B cell (primary cell): ENCODE results near the gene C12orf54. TPM values are rescaled to one million over a fixed set of nuclear protein-coding genes. Genes with fewer than 3 reads are reported as not detected.
"Not testable (repeated sequence)": the region's sequence is repeated elsewhere in the genome, so short reads cannot be mapped to it uniquely, and the experiment has no call there.

Experiments used
- ATAC-seq: fragments of 200-7000 bp; cut with Tn5 transposase; one replicate; pipeline ENCODE4 v1.10.0; 2021; ENCODE audit warnings: low read depth, mild to moderate bottlenecking, moderate number of reproducible peaks, moderate library complexity
- CTCF ChIA-PET: fragments of 350-600 bp; sonication (Branson Sonifier 250); formaldehyde crosslinking; loops from one replicate; lab custom pipeline; 2021; ENCODE audit warnings: antibody characterized with exemption, inconsistent platforms; lab: Charles Lee
- POLR2A ChIA-PET: fragments of 350-600 bp; sonication (Branson Sonifier 250); formaldehyde crosslinking; loops from one replicate; lab custom pipeline; 2021; ENCODE audit warnings: antibody characterized with exemption; lab: Charles Lee
- DNase-seq: peaks from one replicate; pipeline ENCODE4 v3.0.0; 2013
- H2AFZ ChIP-seq: 2 replicates; pipeline ENCODE4 v1.6.1; 2012; ENCODE audit warnings: mild to moderate bottlenecking, low read depth, low read length; ENCODE audit not compliant: insufficient read depth, poor library complexity, severe bottlenecking
- H3K27ac ChIP-seq, 2 donors: 1 replicate in 1 of 2; 2 replicates in 1 of 2; pipeline ENCODE4 v1.5.1; 2012 to 2013; ENCODE audit warnings: low read length in 2 of 2, mild to moderate bottlenecking in 2 of 2, moderate library complexity in 1 of 2
- H3K27me3 ChIP-seq, 4 experiments: fragments of 200-600 bp in 1 of 4; sonication (generic) in 1 of 4; replicated peaks in 1 of 4; 1 replicate in 2 of 4; 2 replicates in 2 of 4; pipeline versions ENCODE4 v1.6.1 to v1.7.0; 2013 to 2016; ENCODE audit warnings: low read length in 3 of 4, mild to moderate bottlenecking in 2 of 4, mixed read lengths in 1 of 4, moderate library complexity in 1 of 4; ENCODE audit not compliant: insufficient read depth in 4 of 4, control insufficient read depth in 3 of 4; ENCODE audit errors: control extremely low read depth in 1 of 4
- H3K36me3 ChIP-seq, 2 experiments: replicated peaks in 1 of 2; 1 replicate in 1 of 2; 2 replicates in 1 of 2; pipeline versions ENCODE4 v1.6.1 to v1.7.1; 2013; ENCODE audit warnings: low read length in 1 of 2; ENCODE audit not compliant: insufficient read depth in 2 of 2, control insufficient read depth in 1 of 2; ENCODE audit errors: control extremely low read depth in 1 of 2, extremely low read depth in 1 of 2
- H3K4me1 ChIP-seq, 2 donors: fragments of 200-600 bp in 1 of 2; sonication (generic) in 1 of 2; 1 replicate in 1 of 2; 2 replicates in 1 of 2; pipeline versions ENCODE4 v1.5.1 to v1.6.1; 2013 to 2017; ENCODE audit warnings: low read length in 2 of 2; ENCODE audit not compliant: control insufficient read depth in 2 of 2, insufficient read depth in 2 of 2
- H3K4me2 ChIP-seq: replicated peaks from 2 replicates; pipeline ENCODE3; 2012; ENCODE audit warnings: mild to moderate bottlenecking, low read depth, low read length; ENCODE audit not compliant: poor library complexity, severe bottlenecking
- H3K4me3 ChIP-seq, 5 experiments: fragments of 200-600 bp in 1 of 5; sonication (generic) in 1 of 5; 1 replicate in 3 of 5; 2 replicates in 2 of 5; pipeline versions ENCODE4 v1.5.1 to v1.7.0; 2011 to 2016; ENCODE audit warnings: low read length in 4 of 5, mild to moderate bottlenecking in 4 of 5, low read depth in 2 of 5, control low read depth in 1 of 5, moderate library complexity in 1 of 5; ENCODE audit not compliant: insufficient read depth in 1 of 5; ENCODE audit errors: control extremely low read depth in 1 of 5, extremely low read depth in 1 of 5
- H3K79me2 ChIP-seq: fragments of 200-600 bp; sonication (generic); one replicate; pipeline ENCODE4 v1.6.0; 2016; ENCODE audit warnings: low read length; ENCODE audit not compliant: control insufficient read depth, insufficient read depth
- H3K9ac ChIP-seq: fragments of 200-600 bp; sonication (generic); 2 replicates; pipeline ENCODE4 v1.6.1; 2017; ENCODE audit warnings: mild to moderate bottlenecking, low read length, moderate library complexity
- H3K9me3 ChIP-seq, 3 donors: one replicate each; pipeline versions ENCODE4 v1.6.1 to v1.7.1; 2013; ENCODE audit warnings: low read length in 2 of 3; ENCODE audit not compliant: control insufficient read depth in 2 of 3, insufficient read depth in 1 of 3; ENCODE audit errors: control extremely low read depth in 1 of 3
- H4K20me1 ChIP-seq: 2 replicates; pipeline ENCODE4 v1.6.0; 2012; ENCODE audit warnings: mild to moderate bottlenecking, low read length; ENCODE audit not compliant: insufficient read depth, control insufficient read depth, poor library complexity, severe bottlenecking
- H3K27ac Mint-ChIP-seq: one replicate; pipeline ENCODE4 v1.8.0; 2021; ENCODE audit warnings: mixed read lengths
- H3K27me3 Mint-ChIP-seq: one replicate; pipeline ENCODE4 v1.8.0; 2021; ENCODE audit warnings: mixed read lengths
- H3K4me1 Mint-ChIP-seq: one replicate; pipeline ENCODE4 v1.8.0; 2021; ENCODE audit warnings: mixed read lengths
- H3K4me3 Mint-ChIP-seq: one replicate; pipeline ENCODE4 v1.8.0; 2021; ENCODE audit warnings: mixed read lengths
- H3K9me3 Mint-ChIP-seq: one replicate; pipeline ENCODE4 v1.8.0; 2022; ENCODE audit warnings: mixed read lengths; ENCODE audit not compliant: insufficient read depth
- EZH2 ChIP-seq: IDR thresholded peaks from 2 replicates; pipeline ENCODE4 v1.6.1; 2012; ENCODE audit warnings: borderline replicate concordance, low read depth, mild to moderate bottlenecking, moderate library complexity, low read length; ENCODE audit not compliant: insufficient read depth, poor library complexity, severe bottlenecking
- WGBS: methylation state at CpG from one replicate; pipeline ENCODE4 v1.1.5; 2013; ENCODE audit warnings: missing lambda C conversion rate; ENCODE audit not compliant: insufficient coverage; 5-methylcytosine and 5-hydroxymethylcytosine counted together
- intact Hi-C: fragments of 100-400 bp; cut with micrococcal nuclease; formaldehyde crosslinking; loops from one replicate; pipeline ENCODE4 v1.10.0; 2022
- polyA plus RNA-seq: library from polyadenylated mRNA; depleted of rRNA; stranded (reverse); fragments of >200 nt; gene quantifications from 2 replicates; pipeline ENCODE4 v1.2.3, GENCODE V29; 2012
- total RNA-seq, 2 donors: library from RNA; stranded (reverse); fragments of 120-200 nt in 1 of 2; gene quantifications; 1 replicate in 1 of 2; 2 replicates in 1 of 2; pipeline versions ENCODE4 v1.2.3 to v1.2.4, GENCODE V29; 2013 to 2022
- TF ChIP-seq, protein P1 (sequence below): fragments of 200-600 bp; IDR thresholded peaks from one replicate; pipeline ENCODE4 v1.8.0; 2022; ENCODE audit warnings: antibody characterized with exemption, mild to moderate bottlenecking

C12orf54 gene
- total and polyA plus RNA-seq, 2 donors (not counting 1 experiment from before 2014, with no cell fraction given), result not detected

DNA sequence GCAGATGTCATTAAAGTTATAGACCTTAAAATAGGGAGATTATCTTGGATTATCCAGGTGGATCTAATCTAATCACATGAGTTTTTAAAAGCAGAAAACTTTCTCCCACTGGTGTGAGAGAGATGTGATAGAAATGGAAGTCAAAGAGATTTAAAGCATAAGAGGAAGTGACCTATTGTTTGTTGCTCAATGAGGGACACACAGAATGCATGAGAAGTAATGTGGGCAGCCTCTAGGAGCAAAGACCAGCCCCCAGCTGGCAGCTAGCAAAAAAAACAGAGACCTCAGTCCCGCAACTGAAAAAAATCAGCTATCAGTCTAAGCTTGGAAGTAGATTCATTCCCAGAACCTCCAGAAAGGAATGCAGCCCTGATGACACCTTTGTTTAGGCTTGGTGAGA is 34.5 kb upstream of the C12orf54 start:
- H3K9me3 ChIP-seq, result no peaks in the 10 kb centered on the region
- no peak overlapping the region for H3K4me3 Mint-ChIP-seq
- H3K4me1 Mint-ChIP-seq, result no peaks in the 10 kb centered on the region
- H3K9me3 Mint-ChIP-seq, result peaks cover 6% of the 10 kb centered on the region
- no peak overlapping the region for H2AFZ ChIP-seq
- H3K27me3 Mint-ChIP-seq, result peaks cover 27% of the 10 kb centered on the region
- no peak overlapping the region for H3K9ac ChIP-seq
- H3K4me1 ChIP-seq, result no peaks in the 10 kb centered on the region
- H3K4me3 ChIP-seq, result no peak overlapping the region
- H3K36me3 ChIP-seq, result no peaks in the 10 kb centered on the region
- intact Hi-C loops, result no loop called here
- peaks cover 0 to 5% (median 0%) of the 10 kb centered on the region in 4 experiments for H3K27me3 ChIP-seq
- no peak overlapping the region for H3K4me2 ChIP-seq
- no peaks in the 10 kb centered on the region for H3K79me2 ChIP-seq
- no peak overlapping the region for H3K27ac Mint-ChIP-seq
- no peaks in the 10 kb centered on the region for H4K20me1 ChIP-seq
- WGBS, result no CpG with 5 or more reads among the region's 1 CpG
- TF ChIP-seq, protein P1, sequence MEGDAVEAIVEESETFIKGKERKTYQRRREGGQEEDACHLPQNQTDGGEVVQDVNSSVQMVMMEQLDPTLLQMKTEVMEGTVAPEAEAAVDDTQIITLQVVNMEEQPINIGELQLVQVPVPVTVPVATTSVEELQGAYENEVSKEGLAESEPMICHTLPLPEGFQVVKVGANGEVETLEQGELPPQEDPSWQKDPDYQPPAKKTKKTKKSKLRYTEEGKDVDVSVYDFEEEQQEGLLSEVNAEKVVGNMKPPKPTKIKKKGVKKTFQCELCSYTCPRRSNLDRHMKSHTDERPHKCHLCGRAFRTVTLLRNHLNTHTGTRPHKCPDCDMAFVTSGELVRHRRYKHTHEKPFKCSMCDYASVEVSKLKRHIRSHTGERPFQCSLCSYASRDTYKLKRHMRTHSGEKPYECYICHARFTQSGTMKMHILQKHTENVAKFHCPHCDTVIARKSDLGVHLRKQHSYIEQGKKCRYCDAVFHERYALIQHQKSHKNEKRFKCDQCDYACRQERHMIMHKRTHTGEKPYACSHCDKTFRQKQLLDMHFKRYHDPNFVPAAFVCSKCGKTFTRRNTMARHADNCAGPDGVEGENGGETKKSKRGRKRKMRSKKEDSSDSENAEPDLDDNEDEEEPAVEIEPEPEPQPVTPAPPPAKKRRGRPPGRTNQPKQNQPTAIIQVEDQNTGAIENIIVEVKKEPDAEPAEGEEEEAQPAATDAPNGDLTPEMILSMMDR, result no peak
- TF ChIP-seq EZH2, result no peak
- ChIA-PET CTCF (no interaction called here), POLR2A (no interaction called here)
- DNase-seq (no peak), ATAC-seq (no peak)
- no peak overlapping the region for H3K27ac ChIP-seq

DNA sequence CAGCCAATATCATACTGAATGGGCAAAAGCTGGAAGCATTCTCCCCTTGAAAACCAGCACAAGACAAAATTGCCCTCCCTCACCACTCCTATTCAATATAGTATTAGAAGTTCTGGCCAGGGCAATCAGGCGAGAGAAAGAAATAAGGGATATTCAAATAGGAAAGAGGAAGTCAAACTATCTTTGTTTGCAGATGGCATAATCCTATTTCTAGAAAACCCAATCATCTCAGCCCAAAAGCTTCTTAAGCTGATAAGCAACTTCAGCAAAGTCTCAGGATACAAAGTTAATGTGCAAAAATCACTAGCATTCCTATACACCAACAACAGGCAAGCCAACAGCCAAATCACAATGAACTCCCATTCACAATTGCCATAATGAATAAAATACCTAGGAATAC is 30.9 kb upstream of the C12orf54 start:
- no peaks in the 10 kb centered on the region for H3K79me2 ChIP-seq
- Mint-ChIP-seq H3K4me1 (no peaks in the 10 kb centered on the region), H3K4me3 (no peak overlapping the region), H3K9me3 (peaks cover 6% of the 10 kb centered on the region), H3K27me3 (peaks cover 21% of the 10 kb centered on the region), H3K27ac (no peak overlapping the region)
- H3K4me1 ChIP-seq, result no peaks in the 10 kb centered on the region
- TF ChIP-seq, protein P1, result no peak
- no peak for TF ChIP-seq EZH2
- H3K9me3 ChIP-seq, result no peaks in the 10 kb centered on the region
- no peaks in the 10 kb centered on the region for H3K36me3 ChIP-seq
- ChIA-PET POLR2A (no interaction called here), CTCF (no interaction called here)
- no peak overlapping the region for H3K4me2 ChIP-seq
- intact Hi-C loops, result no loop called here
- H4K20me1 ChIP-seq, result no peaks in the 10 kb centered on the region
- no CpG with 5 or more reads among the region's 1 CpG for WGBS
- no peak overlapping the region for H3K4me3 ChIP-seq
- H3K9ac ChIP-seq, result no peak overlapping the region
- H3K27me3 ChIP-seq, result no peaks in the 10 kb centered on the region
- no peak overlapping the region for H2AFZ ChIP-seq
- H3K27ac ChIP-seq, result no peak overlapping the region
- DNase-seq, result no peak
- ATAC-seq, result no peak

DNA sequence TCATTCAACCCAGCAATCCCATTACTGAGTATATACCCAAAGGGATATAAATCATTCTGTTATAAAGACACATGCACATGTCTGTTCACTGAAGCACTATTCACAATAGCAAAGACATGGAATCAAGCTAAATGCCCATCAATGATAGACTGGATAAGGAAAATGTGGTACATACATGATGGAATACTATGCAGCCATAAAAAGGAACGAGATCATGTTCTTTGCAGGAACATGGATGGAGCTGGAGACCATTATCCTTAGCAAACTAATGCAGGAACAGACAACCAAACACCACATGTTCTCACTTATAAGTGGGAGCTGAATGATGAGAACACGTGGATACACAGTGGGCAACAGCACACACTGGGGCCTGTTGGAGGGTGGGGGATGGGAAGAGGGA is 29.3 kb upstream of the C12orf54 start:
- H3K4me1 Mint-ChIP-seq, intact Hi-C loops, H2AFZ ChIP-seq, H3K36me3 ChIP-seq, H3K4me1 ChIP-seq, H3K79me2 ChIP-seq, H3K9ac ChIP-seq, POLR2A ChIA-PET, H3K4me3 ChIP-seq, DNase-seq, H3K27ac ChIP-seq, CTCF ChIA-PET, H3K4me3 Mint-ChIP-seq, H3K9me3 Mint-ChIP-seq, H3K27ac Mint-ChIP-seq, H4K20me1 ChIP-seq, H3K9me3 ChIP-seq, ATAC-seq, H3K4me2 ChIP-seq, H3K27me3 ChIP-seq: not testable (repeated sequence)
- H3K27me3 Mint-ChIP-seq, result peaks cover 27% of the 10 kb centered on the region
- WGBS, result 100% methylated on average over 1 of the region's 2 CpGs
